ENCODE results near the gene ACSL6.

ACSL6 gene

DNA sequence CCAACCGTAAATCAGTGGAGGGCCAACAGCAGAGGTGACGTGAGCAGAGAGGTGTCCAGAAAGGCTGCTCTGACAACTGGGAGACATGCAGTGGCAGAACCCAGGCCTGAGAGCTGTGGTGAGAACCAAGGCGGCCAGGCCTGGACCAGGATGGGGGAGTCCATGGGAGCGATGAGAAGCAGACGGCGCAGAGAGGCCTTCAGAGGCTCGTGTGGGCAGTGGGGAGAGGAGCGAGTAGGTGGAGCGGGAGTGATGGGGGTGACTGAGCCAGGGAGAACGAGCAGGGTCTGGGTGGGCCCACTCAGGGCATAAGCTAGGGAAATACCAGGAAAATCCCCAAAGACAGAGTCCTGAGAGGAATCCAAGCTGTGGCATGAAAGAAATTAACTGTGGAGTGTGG, 41.1 kb upstream of the ACSL6 start:
- no peak for DNase-seq (ENCODE audit: low read depth)
- TF ChIP-seq, protein P1, sequence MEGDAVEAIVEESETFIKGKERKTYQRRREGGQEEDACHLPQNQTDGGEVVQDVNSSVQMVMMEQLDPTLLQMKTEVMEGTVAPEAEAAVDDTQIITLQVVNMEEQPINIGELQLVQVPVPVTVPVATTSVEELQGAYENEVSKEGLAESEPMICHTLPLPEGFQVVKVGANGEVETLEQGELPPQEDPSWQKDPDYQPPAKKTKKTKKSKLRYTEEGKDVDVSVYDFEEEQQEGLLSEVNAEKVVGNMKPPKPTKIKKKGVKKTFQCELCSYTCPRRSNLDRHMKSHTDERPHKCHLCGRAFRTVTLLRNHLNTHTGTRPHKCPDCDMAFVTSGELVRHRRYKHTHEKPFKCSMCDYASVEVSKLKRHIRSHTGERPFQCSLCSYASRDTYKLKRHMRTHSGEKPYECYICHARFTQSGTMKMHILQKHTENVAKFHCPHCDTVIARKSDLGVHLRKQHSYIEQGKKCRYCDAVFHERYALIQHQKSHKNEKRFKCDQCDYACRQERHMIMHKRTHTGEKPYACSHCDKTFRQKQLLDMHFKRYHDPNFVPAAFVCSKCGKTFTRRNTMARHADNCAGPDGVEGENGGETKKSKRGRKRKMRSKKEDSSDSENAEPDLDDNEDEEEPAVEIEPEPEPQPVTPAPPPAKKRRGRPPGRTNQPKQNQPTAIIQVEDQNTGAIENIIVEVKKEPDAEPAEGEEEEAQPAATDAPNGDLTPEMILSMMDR (IDR thresholded peaks at IDR 0.05; ENCODE audit: insufficient read depth, low read depth, low read length, missing control alignments), result no peak
- no peak overlapping the region for H3K4me3 ChIP-seq (ENCODE audit: low read length)

DNA sequence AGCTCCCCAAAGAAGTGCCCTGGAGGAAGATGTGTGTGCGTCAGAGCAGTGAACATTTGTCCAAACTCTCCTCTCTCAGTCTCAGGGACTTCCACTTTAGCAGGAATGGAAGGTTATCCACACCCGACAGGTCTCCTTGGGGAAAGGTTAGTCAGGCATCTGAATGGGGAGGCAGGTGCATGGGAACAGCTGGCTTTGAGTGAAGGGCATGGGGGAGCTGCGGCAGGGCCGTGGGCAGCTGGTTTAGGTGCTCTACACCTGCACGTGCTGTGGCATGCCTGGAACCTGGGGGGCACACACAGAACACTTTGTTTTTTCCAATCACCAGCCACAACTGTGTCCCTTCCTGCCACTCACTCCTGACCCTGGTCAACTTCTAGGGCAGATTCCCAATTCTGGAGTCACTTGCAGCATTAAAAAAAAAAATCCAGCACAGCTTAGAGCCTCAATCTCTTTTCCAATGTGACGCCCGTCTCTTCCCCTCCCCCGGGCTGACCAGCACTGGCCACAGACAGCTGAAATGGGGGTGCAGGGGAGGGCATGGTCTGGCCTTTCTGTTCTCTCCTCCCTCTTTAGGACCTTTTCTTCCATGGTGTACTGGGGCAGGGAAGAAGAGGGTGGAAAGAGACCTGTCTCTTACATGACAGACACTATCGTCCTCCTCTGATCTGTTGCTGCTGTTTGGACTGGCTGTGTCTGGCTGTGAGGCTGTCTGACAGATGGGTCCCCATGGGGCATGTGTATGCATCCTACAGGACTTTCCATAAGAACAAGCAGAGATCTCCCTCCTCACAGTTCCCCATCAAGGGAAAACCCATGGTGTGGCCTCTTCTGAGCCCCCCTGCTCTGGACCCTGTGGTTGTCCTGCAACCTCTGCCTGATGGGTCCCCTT, 39.4 kb upstream of the ACSL6 start:
- no peak for DNase-seq (ENCODE audit: low read depth)
- no peak overlapping the region for H3K4me3 ChIP-seq (ENCODE audit: low read length)
- TF ChIP-seq, protein P1 (IDR thresholded peaks at IDR 0.05; ENCODE audit: insufficient read depth, low read depth, low read length, missing control alignments), result no peak

DNA sequence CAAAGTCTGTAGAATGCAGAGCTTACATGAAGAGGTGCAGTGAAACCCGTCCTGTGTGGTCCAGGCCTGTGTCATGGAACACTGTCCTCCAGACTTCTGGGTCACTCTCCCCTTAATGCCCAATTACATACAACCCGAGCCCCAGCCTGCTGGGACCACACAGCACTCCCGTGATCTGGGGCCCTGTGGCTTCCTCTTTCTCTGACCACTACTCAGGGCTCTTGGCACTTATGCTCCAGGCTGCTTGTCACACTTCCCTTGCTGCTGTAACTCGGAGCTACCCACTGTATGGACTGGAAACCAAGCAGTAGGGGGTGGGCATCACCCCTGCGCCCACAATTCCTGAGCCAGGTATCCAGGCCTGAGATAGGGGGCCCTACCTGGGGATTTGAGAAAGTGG, 38.7 kb upstream of the ACSL6 start:
- no peak overlapping the region for H3K4me3 ChIP-seq (ENCODE audit: low read length)
- DNase-seq (ENCODE audit: low read depth), result no peak
- TF ChIP-seq, protein P1 (IDR thresholded peaks at IDR 0.05; ENCODE audit: insufficient read depth, low read depth, low read length, missing control alignments), result no peak

DNA sequence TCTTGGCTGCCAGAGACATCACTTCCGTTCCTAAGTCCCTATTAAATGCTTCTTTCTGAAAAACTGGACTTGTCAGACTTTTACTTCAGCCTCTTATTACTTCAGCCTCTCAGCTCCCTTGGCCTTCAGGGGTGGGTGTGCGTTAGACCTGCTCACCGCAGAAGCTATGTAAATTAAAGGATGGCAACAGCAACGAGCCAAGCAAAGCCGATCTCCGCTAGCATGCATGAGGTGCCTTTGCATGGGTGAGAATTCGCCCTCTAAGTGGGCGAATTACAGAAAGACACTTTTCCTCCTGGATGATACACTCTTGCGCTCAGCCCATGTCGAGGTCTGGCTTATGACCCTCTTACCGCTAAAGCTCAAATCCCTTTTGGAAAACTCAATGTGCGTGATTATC, 38.1 kb upstream of the ACSL6 start:
- TF ChIP-seq, protein P1 (IDR thresholded peaks at IDR 0.05; ENCODE audit: insufficient read depth, low read depth, low read length, missing control alignments), result no peak
- DNase-seq (ENCODE audit: low read depth), result no peak
- no peak overlapping the region for H3K4me3 ChIP-seq (ENCODE audit: low read length)

DNA sequence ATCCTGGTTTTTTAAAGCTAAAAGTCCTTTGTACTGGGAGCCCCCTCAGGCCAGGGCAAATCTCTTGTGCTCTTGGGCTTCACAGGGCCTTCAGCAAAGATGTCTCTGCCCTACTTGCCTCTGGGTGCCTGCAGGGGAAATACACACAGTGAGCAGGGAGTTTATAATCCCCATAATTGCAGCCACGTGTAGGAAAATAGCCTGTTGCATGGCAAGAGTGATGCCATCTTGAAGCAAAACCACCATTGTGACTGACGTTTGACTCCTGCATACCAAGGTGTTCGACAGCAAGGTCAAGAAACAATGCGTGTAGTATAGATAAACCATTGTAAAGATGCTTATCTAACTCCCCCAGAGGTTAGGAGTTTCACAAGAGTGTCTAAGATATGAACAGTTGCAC, 37.6 kb upstream of the ACSL6 start:
- TF ChIP-seq, protein P1 (IDR thresholded peaks at IDR 0.05; ENCODE audit: insufficient read depth, low read depth, low read length, missing control alignments), result no peak
- H3K4me3 ChIP-seq (ENCODE audit: low read length), result no peak overlapping the region
- DNase-seq (ENCODE audit: low read depth), result no peak

DNA sequence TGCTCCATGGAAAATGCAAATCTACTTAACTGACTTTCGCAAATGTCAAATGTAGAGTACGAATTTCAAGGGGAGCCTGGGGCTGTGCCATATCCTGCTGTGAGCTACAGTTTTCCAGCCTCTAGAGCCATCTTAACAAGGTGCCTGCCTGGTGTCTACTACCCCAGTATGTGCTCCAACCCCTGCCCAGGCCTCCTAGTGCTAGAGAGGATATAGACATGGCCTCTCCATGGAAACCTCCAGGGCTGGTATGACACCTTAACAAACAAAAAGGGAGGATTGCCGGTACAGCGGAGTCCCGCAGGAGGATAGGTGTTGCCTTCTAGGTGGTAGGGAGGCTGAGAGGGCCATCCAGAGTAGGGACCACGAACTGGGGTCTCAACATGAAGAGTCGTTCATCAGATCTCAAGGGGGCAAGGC, 35.4 kb upstream of the ACSL6 start:
- H3K4me3 ChIP-seq (ENCODE audit: low read length), result no peak overlapping the region
- TF ChIP-seq, protein P1 (IDR thresholded peaks at IDR 0.05; ENCODE audit: insufficient read depth, low read depth, low read length, missing control alignments), result no peak
- DNase-seq (ENCODE audit: low read depth), result no peak

DNA sequence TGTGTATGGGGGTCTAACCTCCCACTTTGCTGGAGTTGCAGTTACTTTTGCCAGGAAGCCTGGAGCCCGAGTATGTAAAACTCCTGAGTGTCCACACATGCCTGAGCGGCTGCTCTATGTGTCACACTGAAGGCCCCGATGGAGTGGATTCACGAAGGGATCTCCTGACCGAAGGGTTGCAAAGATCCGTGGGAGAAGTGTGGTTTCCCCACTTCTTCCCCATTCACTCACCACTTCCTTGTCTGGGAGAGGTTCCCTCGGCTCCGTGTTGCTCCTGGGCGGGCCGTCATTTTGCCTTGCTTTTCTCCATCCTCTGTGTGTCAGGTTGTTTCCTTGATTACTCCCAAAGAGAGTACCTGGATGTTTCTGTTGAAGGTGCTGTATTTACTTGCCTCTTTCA, 32.7 kb upstream of the ACSL6 start:
- TF ChIP-seq, protein P1 (IDR thresholded peaks at IDR 0.05; ENCODE audit: insufficient read depth, low read depth, low read length, missing control alignments), result no peak
- H3K4me3 ChIP-seq (ENCODE audit: low read length), result no peak overlapping the region
- no peak for DNase-seq (ENCODE audit: low read depth)
